AG10803 (cell line): ENCODE measurements around the gene DUSP21.
"Not testable (repeated sequence)": the region's sequence is repeated elsewhere in the genome, so short reads cannot be mapped to it uniquely, and the experiment has no call there.

Experiments
- DNase-seq: peaks from one replicate; pipeline ENCODE4 v3.0.0; 2010; ENCODE audit warnings: low read depth
- H3K4me3 ChIP-seq: 2 replicates; pipeline ENCODE4 v1.5.1; 2011; ENCODE audit warnings: mild to moderate bottlenecking, low read length, control low read depth
- CTCF ChIP-seq: conservative IDR thresholded peaks from 2 replicates; pipeline ENCODE4 v1.5.1; 2011; ENCODE audit warnings: mild to moderate bottlenecking, low read length, control low read depth, inconsistent platforms

DUSP21 gene

DNA sequence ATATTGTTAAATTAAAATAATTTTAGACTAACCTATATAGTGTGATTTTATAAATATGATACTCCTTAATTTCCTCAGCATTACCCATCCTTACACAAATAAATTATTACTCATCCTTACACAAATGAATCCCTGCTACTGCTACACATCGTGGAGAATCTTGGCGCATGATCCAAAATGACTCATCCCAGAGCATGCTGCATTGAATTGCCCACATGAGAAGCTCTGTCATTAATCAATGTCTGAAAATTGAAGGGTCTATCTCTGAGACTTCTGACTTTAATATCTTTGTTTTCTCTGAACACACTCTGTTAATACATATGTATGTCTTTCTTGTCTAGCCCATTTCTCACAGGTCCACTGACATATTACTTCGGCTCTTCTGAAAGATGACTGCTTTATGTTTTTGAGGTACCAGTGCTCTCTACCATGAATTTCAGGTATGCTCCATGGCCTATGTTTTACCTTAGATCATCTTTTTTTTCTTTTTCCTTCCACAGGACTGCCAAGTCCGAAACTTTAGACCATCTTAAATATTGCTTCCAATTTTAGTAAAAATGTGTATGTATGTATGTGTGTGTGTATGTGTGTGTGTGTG lies 15.7 kb upstream of the DUSP21 start:
- no peak overlapping the region for H3K4me3 ChIP-seq
- DNase-seq: peak; percentile 69
- no peak for TF ChIP-seq CTCF

GRCh38 chrX:44829832-44830231 lies 14.0 kb upstream of the DUSP21 start:
- no peak overlapping the region for H3K4me3 ChIP-seq
- TF ChIP-seq CTCF: no peak
- DNase-seq: no peak

- no peak for DNase-seq
- TF ChIP-seq CTCF: no peak
- H3K4me3 ChIP-seq: no peak overlapping the region
Observed at GRCh38 chrX:44842550-44843317, 1.1 kb upstream of the DUSP21 start.

DNA sequence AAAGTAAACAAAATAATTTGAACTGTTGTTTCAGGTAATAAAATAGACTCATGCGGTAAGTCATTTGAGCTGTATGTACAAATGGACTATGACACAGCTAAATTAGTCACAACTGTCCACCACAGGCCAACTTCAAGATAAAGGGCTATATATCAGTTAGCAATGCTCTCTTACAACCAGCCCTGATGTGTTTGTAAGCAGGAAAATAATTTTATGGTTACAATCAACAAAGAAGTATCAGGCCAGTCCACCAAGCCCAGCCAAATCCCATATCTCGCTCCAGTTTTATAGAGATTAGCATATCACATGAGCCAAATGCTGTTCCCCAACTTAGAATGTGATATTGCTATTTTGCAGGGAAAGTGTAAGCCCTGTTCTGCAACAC lies 511 bp upstream of the DUSP21 start:
- no peak for TF ChIP-seq CTCF
- DNase-seq: no peak
- no peak overlapping the region for H3K4me3 ChIP-seq

GRCh38 chrX:44844204-44844603 lies 383 bp downstream of the DUSP21 start:
- TF ChIP-seq CTCF: no peak
- DNase-seq: no peak
- H3K4me3 ChIP-seq: no peak overlapping the region

- DNase-seq, H3K4me3 ChIP-seq: not testable (repeated sequence)
Observed at GRCh38 chrX:44850891-44851290, 7.1 kb downstream of the DUSP21 start.

- TF ChIP-seq CTCF: no peak
- peak overlapping the region; percentile 64 for H3K4me3 ChIP-seq
- peak; percentile 15 for DNase-seq
Observed at GRCh38 chrX:44871114-44871645, 27.4 kb downstream of the DUSP21 start.
